Naive thymus-derived CD4-positive, alpha-beta T cell (primary cell): ENCODE results near the gene TIE1. TPM values are rescaled to one million over a fixed set of nuclear protein-coding genes. Genes with fewer than 3 reads are reported as not detected.

Experiments
- ATAC-seq: fragments of 150-1000 bp; cut with Tn5 transposase; 2 replicates; pipeline ENCODE4 v1.10.0; 2021; ENCODE audit warnings: mild to moderate bottlenecking, moderate library complexity
- CTCF ChIA-PET: fragments of 350-600 bp; sonication (Branson Sonifier 250); formaldehyde crosslinking; loops from one replicate; lab custom pipeline; 2021; ENCODE audit warnings: antibody characterized with exemption; lab: Charles Lee
- POLR2A ChIA-PET: fragments of 350-600 bp; sonication (Branson Sonifier 250); formaldehyde crosslinking; loops from one replicate; lab custom pipeline; 2021; ENCODE audit warnings: antibody characterized with exemption, inconsistent platforms; lab: Charles Lee
- DNase-seq, 9 donors: peaks; one replicate each; pipeline versions ENCODE4 v3.0.0 to v3.0.0-alpha.2; 2020 to 2022; ENCODE audit warnings: mixed read lengths in 1 of 9
- H3K27ac ChIP-seq: one replicate; pipeline ENCODE4 v1.7.0; 2013; ENCODE audit warnings: mild to moderate bottlenecking, low read depth, low read length, moderate library complexity
- H3K27me3 ChIP-seq, 2 donors: one replicate each; pipeline ENCODE4 v1.7.0; 2013; ENCODE audit warnings: low read length in 2 of 2, mild to moderate bottlenecking in 2 of 2, moderate library complexity in 2 of 2; ENCODE audit not compliant: control insufficient read depth in 2 of 2, insufficient read depth in 2 of 2
- H3K36me3 ChIP-seq, 3 experiments: 1 replicate in 2 of 3; 2 replicates in 1 of 3; pipeline ENCODE4 v1.7.0; 2013; ENCODE audit warnings: low read length in 3 of 3, mild to moderate bottlenecking in 3 of 3, moderate library complexity in 1 of 3; ENCODE audit not compliant: insufficient read depth in 3 of 3, control insufficient read depth in 2 of 3
- H3K4me1 ChIP-seq, 2 donors: one replicate each; pipeline ENCODE4 v1.7.0; 2013; ENCODE audit warnings: low read length in 2 of 2, mild to moderate bottlenecking in 2 of 2, moderate library complexity in 1 of 2; ENCODE audit not compliant: control insufficient read depth in 2 of 2, insufficient read depth in 2 of 2
- H3K4me3 ChIP-seq: 2 replicates; pipeline ENCODE4 v1.7.0; 2013; ENCODE audit warnings: mild to moderate bottlenecking, low read length
- H3K9me3 ChIP-seq, 3 experiments: 1 replicate in 2 of 3; 2 replicates in 1 of 3; pipeline ENCODE4 v1.7.0; 2013; ENCODE audit warnings: low read length in 3 of 3; ENCODE audit not compliant: control insufficient read depth in 2 of 3
- H3K27ac Mint-ChIP-seq, 9 donors: one replicate each; pipeline ENCODE4 v1.8.0; 2020 to 2022; ENCODE audit warnings: mixed read lengths in 9 of 9, mild to moderate bottlenecking in 8 of 9, moderate library complexity in 5 of 9, inconsistent platforms in 2 of 9
- H3K27me3 Mint-ChIP-seq, 5 donors: one replicate each; pipeline ENCODE4 v1.8.0; 2021 to 2022; ENCODE audit warnings: mixed read lengths in 5 of 5, mild to moderate bottlenecking in 1 of 5
- H3K36me3 Mint-ChIP-seq, 5 donors: one replicate each; pipeline ENCODE4 v1.8.0; 2020 to 2022; ENCODE audit warnings: mixed read lengths in 5 of 5, mild to moderate bottlenecking in 3 of 5, inconsistent platforms in 1 of 5
- H3K4me1 Mint-ChIP-seq, 7 donors: one replicate each; pipeline ENCODE4 v1.8.0; 2020 to 2022; ENCODE audit warnings: mixed read lengths in 7 of 7, mild to moderate bottlenecking in 3 of 7, inconsistent platforms in 1 of 7
- H3K4me3 Mint-ChIP-seq, 10 donors: one replicate each; pipeline ENCODE4 v1.8.0; 2020 to 2022; ENCODE audit warnings: mild to moderate bottlenecking in 10 of 10, mixed read lengths in 10 of 10, moderate library complexity in 6 of 10, inconsistent platforms in 2 of 10
- H3K9me3 Mint-ChIP-seq, 11 donors: one replicate each; pipeline ENCODE4 v1.8.0; 2020 to 2022; ENCODE audit warnings: mixed read lengths in 11 of 11, mild to moderate bottlenecking in 4 of 11, inconsistent platforms in 1 of 11, moderate library complexity in 1 of 11
- intact Hi-C, 2 donors: fragments of 100-400 bp; cut with micrococcal nuclease; formaldehyde crosslinking; loops; one replicate each; pipeline ENCODE4 v1.15.1; 2023
- polyA plus RNA-seq, 2 donors: library from polyadenylated mRNA; unstranded; fragments of 300-500 nt; fragmentation: Illumina TruSeq; gene quantifications; one replicate each; pipeline ENCODE4 v1.2.3, GENCODE V29; 2021
- total RNA-seq, 6 experiments: library from RNA in 5 of 6; stranded (reverse) in 5 of 6; gene quantifications; 1 replicate in 5 of 6; 2 replicates in 1 of 6; pipeline ENCODE4 v1.2.3 and lab custom pipeline; 2021 to 2026

The TIE1 gene
- total and polyA plus RNA-seq, 7 experiments from 2014 or later = 0.19 to 1.9 TPM; not detected in 5

DNA sequence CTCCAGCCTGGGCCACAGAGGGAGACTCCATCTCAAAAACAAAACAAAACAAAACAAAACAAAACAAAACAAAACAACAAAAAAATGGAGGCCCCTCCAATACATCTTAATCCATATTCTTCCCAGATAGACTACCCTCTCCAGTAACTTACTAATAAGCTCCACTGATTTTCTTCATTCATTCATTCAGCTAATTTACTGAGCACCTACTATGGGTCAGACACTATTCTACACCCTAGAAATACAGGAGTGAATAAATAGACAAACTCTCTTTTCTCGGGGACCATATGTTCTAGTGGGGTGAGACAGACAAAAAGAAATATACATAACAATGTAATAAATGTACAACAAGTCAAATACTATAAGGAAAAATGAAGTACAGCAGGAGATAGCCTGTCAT lies 50.2 kb downstream of the TIE1 start:
- Histone ChIP-seq H3K4me1 (peaks cover 0 to 4% of the 10 kb centered on the region in 2 donors), H3K27me3 (no peaks in the 10 kb centered on the region), H3K27ac (no peak overlapping the region), H3K4me3 (no peak overlapping the region), H3K36me3 (no peaks in the 10 kb centered on the region), H3K9me3 (no peaks in the 10 kb centered on the region)
- ATAC-seq (no peak), DNase-seq (no peak)
- CTCF ChIA-PET = no interaction called here
- Mint-ChIP-seq H3K4me3 (no peak overlapping the region), H3K36me3 (peaks cover 0 to under 1% (median 0%) of the 10 kb centered on the region in 5 donors), H3K27ac (peak overlapping the region in 6 of 9 donors; percentile 25 to 86 (median 64)), H3K9me3 (no peaks in the 10 kb centered on the region), H3K4me1 (peaks cover 8 to 12% (median 9%) of the 10 kb centered on the region in 7 donors), H3K27me3 (no peaks in the 10 kb centered on the region)
- POLR2A ChIA-PET = interaction anchor here (0.7 kb wide), 1 partner anchor 13 kb away, joined by 3 read pairs; no protein-coding TSS in a partner anchor
- intact Hi-C loops = loop anchor here in 1 of 2 donors (10.0 kb wide), 1 partner anchor 304 kb away; the partner anchor contains the start of gene KDM4A

DNA sequence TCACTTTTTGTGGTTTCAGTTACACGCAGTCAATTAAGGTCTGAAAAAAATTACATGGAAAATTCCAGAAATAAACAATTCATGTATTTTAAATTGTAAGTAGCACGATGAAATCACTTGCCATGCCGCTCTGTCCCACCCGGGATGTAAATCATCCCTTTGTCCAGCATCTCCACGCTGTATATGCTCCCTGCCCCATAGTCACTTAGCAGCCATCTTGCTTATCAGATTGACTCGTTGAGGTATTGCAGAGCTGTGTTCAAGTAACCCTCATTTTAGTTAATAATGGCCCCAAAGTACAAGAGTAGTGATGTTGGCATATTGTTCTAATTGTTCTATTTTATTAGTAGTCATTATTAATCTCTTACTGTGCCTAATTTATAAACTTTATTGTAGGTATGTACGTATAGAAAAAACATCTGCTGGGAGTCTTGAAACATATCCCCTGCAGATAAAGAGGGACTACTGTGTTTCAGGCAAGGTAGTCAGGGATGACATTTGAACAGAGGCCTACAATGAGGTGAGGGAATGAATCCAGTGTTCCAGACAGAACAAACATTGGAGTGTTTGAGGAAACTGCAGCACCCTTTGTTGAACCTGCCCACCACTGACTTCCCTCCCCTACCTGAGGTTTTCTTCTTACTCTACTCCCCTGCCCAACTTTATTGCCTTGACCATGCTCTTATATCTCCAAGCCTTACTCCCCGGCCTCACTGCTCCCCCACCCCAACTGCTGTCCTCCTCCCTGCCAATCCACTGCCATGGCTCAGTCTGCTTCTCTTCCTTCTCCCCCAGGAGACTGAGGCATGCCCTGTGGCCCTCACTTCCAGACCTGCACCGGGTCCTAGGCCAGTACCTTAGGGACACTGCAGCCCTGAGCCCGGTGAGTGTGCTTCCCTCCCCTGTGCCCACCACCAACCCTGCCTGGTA lies 50.9 kb downstream of the TIE1 start:
- peaks cover 0 to 1% (median 0%) of the 10 kb centered on the region in 5 donors for H3K36me3 Mint-ChIP-seq
- Histone ChIP-seq H3K27me3 (no peaks in the 10 kb centered on the region), H3K4me3 (no peak overlapping the region), H3K4me1 (peaks cover 0 to 4% of the 10 kb centered on the region in 2 donors), H3K36me3 (no peaks in the 10 kb centered on the region), H3K9me3 (no peaks in the 10 kb centered on the region), H3K27ac (no peak overlapping the region)
- peak overlapping the region in 6 of 9 donors; percentile 25 to 84 (median 51) for H3K27ac Mint-ChIP-seq
- H3K9me3 Mint-ChIP-seq = no peaks in the 10 kb centered on the region
- H3K4me3 Mint-ChIP-seq = no peak overlapping the region
- no peak for ATAC-seq
- ChIA-PET POLR2A (no interaction called here), CTCF (no interaction called here)
- intact Hi-C loops = loop anchor here in 1 of 2 donors (10.0 kb wide), 1 partner anchor 303 kb away; the partner anchor contains the start of gene KDM4A
- H3K4me1 Mint-ChIP-seq = peaks cover 8 to 13% (median 9%) of the 10 kb centered on the region in 7 donors
- no peaks in the 10 kb centered on the region for H3K27me3 Mint-ChIP-seq
- no peak for DNase-seq

DNA sequence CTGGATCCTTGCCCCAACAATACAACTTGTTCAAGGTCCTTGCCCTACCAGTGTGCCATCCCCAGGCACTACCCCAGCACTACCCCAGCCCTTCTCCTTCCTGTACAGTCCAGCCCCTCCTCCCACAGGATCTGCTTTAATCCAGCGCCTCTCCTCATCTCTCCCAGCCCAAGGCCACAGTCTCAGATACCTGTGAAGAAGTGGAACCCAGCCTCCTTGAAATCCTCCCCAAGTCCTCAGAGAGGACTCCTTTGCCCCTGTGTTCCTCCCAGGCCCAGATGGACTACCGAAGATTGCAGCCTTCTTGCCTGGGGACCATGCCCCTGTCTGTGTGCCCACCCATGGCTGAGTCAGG lies 51.5 kb downstream of the TIE1 start:
- CTCF ChIA-PET = no interaction called here

DNA sequence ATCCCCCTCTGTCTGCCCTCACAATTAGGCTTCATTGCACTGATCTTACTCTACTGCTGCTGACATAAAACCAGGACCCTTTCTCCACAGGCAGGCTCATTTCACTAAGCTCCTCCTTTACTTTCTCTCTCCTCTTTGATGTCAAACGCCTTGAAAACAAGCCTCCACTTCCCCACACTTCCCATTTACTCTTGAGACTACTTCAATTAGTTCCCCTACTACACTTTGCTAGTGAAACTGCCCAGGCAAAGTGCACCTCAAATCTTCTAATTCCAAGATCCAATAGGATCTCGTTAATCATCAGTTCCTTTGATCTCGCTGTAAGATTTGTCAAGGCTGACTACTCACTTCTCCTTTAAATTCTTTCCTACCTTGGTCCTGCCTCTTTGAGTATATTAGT lies 52.1 kb downstream of the TIE1 start:
- POLR2A ChIA-PET = no interaction called here
- Histone ChIP-seq H3K36me3 (no peaks in the 10 kb centered on the region), H3K9me3 (no peaks in the 10 kb centered on the region), H3K27ac (no peak overlapping the region), H3K27me3 (no peaks in the 10 kb centered on the region), H3K4me1 (peaks cover 0 to 4% of the 10 kb centered on the region in 2 donors), H3K4me3 (no peak overlapping the region)
- Mint-ChIP-seq H3K27me3 (no peaks in the 10 kb centered on the region), H3K4me3 (no peak overlapping the region), H3K36me3 (peaks cover 0 to 5% (median 0%) of the 10 kb centered on the region in 5 donors), H3K27ac (peak overlapping the region in 2 of 9 donors; percentile 64 to 84), H3K4me1 (peaks cover 9 to 19% (median 11%) of the 10 kb centered on the region in 7 donors), H3K9me3 (no peaks in the 10 kb centered on the region)
- CTCF ChIA-PET = no interaction called here
- DNase-seq = no peak
- intact Hi-C loops = loop anchor here in 1 of 2 donors (10.0 kb wide), 1 partner anchor 302 kb away; the partner anchor contains the start of gene KDM4A
- no peak for ATAC-seq

More for the DNA sequence above, 51.5 kb downstream of the TIE1 start:
- Mint-ChIP-seq H3K27ac (peak overlapping the region in 3 of 9 donors; percentile 10 to 84 (median 58)), H3K4me1 (peaks cover 8 to 16% (median 9%) of the 10 kb centered on the region in 7 donors), H3K4me3 (no peak overlapping the region), H3K36me3 (peaks cover 0 to 5% (median 0%) of the 10 kb centered on the region in 5 donors), H3K27me3 (no peaks in the 10 kb centered on the region), H3K9me3 (no peaks in the 10 kb centered on the region)
- no peak for DNase-seq
- intact Hi-C loops = loop anchor here in 1 of 2 donors (10.0 kb wide), 1 partner anchor 302 kb away; the partner anchor contains the start of gene KDM4A
- POLR2A ChIA-PET = no interaction called here
- H3K36me3 ChIP-seq = no peaks in the 10 kb centered on the region
- no peaks in the 10 kb centered on the region for H3K9me3 ChIP-seq
- no peak for ATAC-seq
- no peaks in the 10 kb centered on the region for H3K27me3 ChIP-seq
- H3K27ac ChIP-seq = no peak overlapping the region
- peaks cover 0 to 4% of the 10 kb centered on the region in 2 donors for H3K4me1 ChIP-seq
- H3K4me3 ChIP-seq = no peak overlapping the region

DNA sequence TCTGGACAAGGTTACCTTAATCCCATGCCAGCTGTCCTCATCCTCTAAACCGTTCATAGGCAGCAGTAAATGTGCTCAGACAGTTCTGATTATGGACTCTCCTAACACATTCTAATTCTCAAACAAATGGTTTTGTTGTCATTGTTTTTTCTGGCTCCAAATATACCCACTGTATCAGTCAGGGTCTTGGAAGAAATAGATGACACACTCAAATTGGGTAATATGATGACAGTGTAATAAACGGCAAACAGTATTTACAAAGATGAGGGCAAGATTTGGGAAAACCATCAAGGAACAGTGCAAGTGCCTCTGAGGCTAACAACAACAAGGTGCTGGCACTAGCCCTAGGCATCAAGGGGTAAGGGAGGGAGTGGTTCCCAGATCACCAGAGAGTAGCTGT lies 53.7 kb downstream of the TIE1 start:
- CTCF ChIA-PET = no interaction called here
- H3K4me3 ChIP-seq = no peak overlapping the region
- intact Hi-C loops = loop anchor here in 1 of 2 donors (10.0 kb wide), 1 partner anchor 300 kb away; the partner anchor contains the start of gene KDM4A
- no peaks in the 10 kb centered on the region for H3K27me3 ChIP-seq
- no peak for DNase-seq
- POLR2A ChIA-PET = interaction anchor here (1.2 kb wide), 1 partner anchor 14 kb away, joined by 4 read pairs; no protein-coding TSS in a partner anchor
- Mint-ChIP-seq H3K4me1 (peaks cover 16 to 25% (median 20%) of the 10 kb centered on the region in 7 donors), H3K27me3 (no peaks in the 10 kb centered on the region), H3K36me3 (peaks cover 0 to 8% (median 0%) of the 10 kb centered on the region in 5 donors), H3K27ac (peak overlapping the region in 3 of 9 donors; percentile 2 to 10 (median 9)), H3K4me3 (no peak overlapping the region), H3K9me3 (no peaks in the 10 kb centered on the region)
- no peaks in the 10 kb centered on the region for H3K9me3 ChIP-seq
- H3K36me3 ChIP-seq = no peaks in the 10 kb centered on the region
- H3K27ac ChIP-seq = no peak overlapping the region
- no peak for ATAC-seq
- peaks cover 5 to 13% of the 10 kb centered on the region in 2 donors for H3K4me1 ChIP-seq

- Histone ChIP-seq H3K9me3 (no peaks in the 10 kb centered on the region), H3K4me3 (no peak overlapping the region), H3K27me3 (no peaks in the 10 kb centered on the region), H3K4me1 (peaks cover 5 to 10% of the 10 kb centered on the region in 2 donors), H3K27ac (no peak overlapping the region), H3K36me3 (no peaks in the 10 kb centered on the region)
- CTCF ChIA-PET = no interaction called here
- H3K27ac Mint-ChIP-seq = peak overlapping the region in 1 of 9 donors; percentile 10
- no peak overlapping the region for H3K4me3 Mint-ChIP-seq
- ATAC-seq = no peak
- peaks cover 0 to 13% (median 0%) of the 10 kb centered on the region in 5 donors for H3K36me3 Mint-ChIP-seq
- intact Hi-C loops = loop anchor here (5.0 to 10.0 kb wide), 4 partner anchors 58 to 1993 kb away; partner anchors contain the start of genes ERMAP (in 1 of the 2), FOXO6 (in 1 of the 2), KDM4A (in 1 of the 2) and SVBP (in 1 of the 2)
- no peaks in the 10 kb centered on the region for H3K27me3 Mint-ChIP-seq
- DNase-seq = no peak
- peaks cover 12 to 25% (median 20%) of the 10 kb centered on the region in 7 donors for H3K4me1 Mint-ChIP-seq
- POLR2A ChIA-PET = interaction anchor here (1.2 kb wide), 1 partner anchor 14 kb away, joined by 4 read pairs; no protein-coding TSS in a partner anchor
- no peaks in the 10 kb centered on the region for H3K9me3 Mint-ChIP-seq
Measured at GRCh38 chr1:43354936-43355335, 54.2 kb downstream of the TIE1 start.
